HEK293 (cell line): ENCODE measurements around the gene ZNF524.

ENCODE experiments used
- PRDM2 ChIP-seq: fragments of 450-650 bp; formaldehyde crosslinking; IDR thresholded peaks from 2 replicates; pipeline ENCODE4 v1.5.1; 2016; ENCODE audit warnings: missing biosample characterization, missing genetic modification characterization, borderline replicate concordance
- SP2 ChIP-seq: fragments of 450-650 bp; formaldehyde crosslinking; IDR thresholded peaks from 2 replicates; pipeline ENCODE4 v1.5.1; 2016; ENCODE audit warnings: missing biosample characterization, missing genetic modification characterization
- SP3 ChIP-seq: fragments of 450-650 bp; formaldehyde crosslinking; IDR thresholded peaks from 2 replicates; pipeline ENCODE4 v1.5.1; 2016; ENCODE audit warnings: missing biosample characterization, missing genetic modification characterization
- SP7 ChIP-seq: fragments of 450-650 bp; formaldehyde crosslinking; IDR thresholded peaks from 2 replicates; pipeline ENCODE4 v1.5.1; 2016; ENCODE audit warnings: missing biosample characterization, missing genetic modification characterization
- ZIC2 ChIP-seq: fragments of 450-650 bp; formaldehyde crosslinking; IDR thresholded peaks from 2 replicates; pipeline ENCODE4 v1.5.1; 2016; ENCODE audit warnings: missing biosample characterization, missing genetic modification characterization
- ZNF19 ChIP-seq: fragments of 450-650 bp; formaldehyde crosslinking; IDR thresholded peaks from 2 replicates; pipeline ENCODE4; 2016; ENCODE audit warnings: missing biosample characterization, missing genetic modification characterization, low read depth
- ZNF214 ChIP-seq: fragments of 450-650 bp; formaldehyde crosslinking; IDR thresholded peaks from 2 replicates; pipeline ENCODE4 v1.5.1; 2017; ENCODE audit warnings: missing biosample characterization, mild to moderate bottlenecking, missing genetic modification characterization, borderline replicate concordance
- ZNF292 ChIP-seq: fragments of 450-650 bp; formaldehyde crosslinking; IDR thresholded peaks from 2 replicates; pipeline ENCODE4 v1.5.1; 2016; ENCODE audit warnings: low read depth, missing biosample characterization, missing genetic modification characterization, borderline replicate concordance
- ZNF335 ChIP-seq: fragments of 450-650 bp; formaldehyde crosslinking; conservative IDR thresholded peaks from 2 replicates; pipeline ENCODE4 v1.5.1; 2016; ENCODE audit warnings: missing biosample characterization, missing genetic modification characterization
- ZNF354C ChIP-seq: fragments of 450-650 bp; formaldehyde crosslinking; IDR thresholded peaks from 2 replicates; pipeline ENCODE4 v1.5.1; 2016; ENCODE audit warnings: missing biosample characterization, missing genetic modification characterization, low read depth, borderline replicate concordance
- ZNF529 ChIP-seq: fragments of 450-650 bp; formaldehyde crosslinking; IDR thresholded peaks from 2 replicates; pipeline ENCODE4 v1.5.1; 2017; ENCODE audit warnings: missing genetic modification characterization, missing biosample characterization; ENCODE audit not compliant: insufficient replicate concordance
- ZNF548 ChIP-seq: fragments of 450-650 bp; formaldehyde crosslinking; IDR thresholded peaks from 2 replicates; pipeline ENCODE4 v1.5.1; 2016; ENCODE audit warnings: missing biosample characterization, missing genetic modification characterization
- ZNF610 ChIP-seq: fragments of 450-650 bp; formaldehyde crosslinking; IDR thresholded peaks from 2 replicates; pipeline ENCODE4 v1.5.1; 2016; ENCODE audit warnings: missing biosample characterization, missing genetic modification characterization, borderline replicate concordance
- ZNF654 ChIP-seq: fragments of 450-650 bp; formaldehyde crosslinking; IDR thresholded peaks from 2 replicates; pipeline ENCODE4 v1.5.1; 2016; ENCODE audit warnings: low read depth, missing biosample characterization, missing genetic modification characterization
- ZNF692 ChIP-seq: fragments of 450-650 bp; formaldehyde crosslinking; IDR thresholded peaks from 2 replicates; pipeline ENCODE4 v1.5.1; 2016; ENCODE audit warnings: missing biosample characterization, missing genetic modification characterization
- ZNF777 ChIP-seq: fragments of 450-650 bp; formaldehyde crosslinking; IDR thresholded peaks from 2 replicates; pipeline ENCODE4 v1.5.1; 2017; ENCODE audit warnings: missing biosample characterization, missing genetic modification characterization, borderline replicate concordance
- ZNF843 ChIP-seq: fragments of 450-650 bp; formaldehyde crosslinking; IDR thresholded peaks from 2 replicates; pipeline ENCODE4 v1.5.1; 2016; ENCODE audit warnings: missing biosample characterization, missing genetic modification characterization
- TF ChIP-seq, protein P1 (sequence below): IDR thresholded peaks from 2 replicates; pipeline ENCODE4 v1.6.1; 2011; ENCODE audit warnings: mild to moderate bottlenecking, low read depth, low read length, borderline replicate concordance
- TF ChIP-seq, protein P2 (sequence below): fragments of 450-650 bp; formaldehyde crosslinking; IDR thresholded peaks from 2 replicates; pipeline ENCODE4 v1.5.1; 2016; ENCODE audit warnings: missing biosample characterization, missing genetic modification characterization
- TF ChIP-seq, protein P3 (sequence below): fragments of 450-650 bp; formaldehyde crosslinking; IDR thresholded peaks from 2 replicates; pipeline ENCODE4 v1.5.1; 2016; ENCODE audit warnings: missing biosample characterization, missing genetic modification characterization
- TF ChIP-seq, protein P4 (sequence below): fragments of 450-650 bp; formaldehyde crosslinking; IDR thresholded peaks from 2 replicates; pipeline ENCODE4 v1.5.1; 2017; ENCODE audit warnings: missing biosample characterization, missing genetic modification characterization

Gene ZNF524

GRCh38 chr19:55647732-55648584, 47.9 kb downstream of the ZNF524 start, which contains the start of gene CCDC106 (continued):
- no peak; the same call in none of the 2 replicates for TF ChIP-seq SP2 (tag by site-specific recombination)
- TF ChIP-seq, protein P1, sequence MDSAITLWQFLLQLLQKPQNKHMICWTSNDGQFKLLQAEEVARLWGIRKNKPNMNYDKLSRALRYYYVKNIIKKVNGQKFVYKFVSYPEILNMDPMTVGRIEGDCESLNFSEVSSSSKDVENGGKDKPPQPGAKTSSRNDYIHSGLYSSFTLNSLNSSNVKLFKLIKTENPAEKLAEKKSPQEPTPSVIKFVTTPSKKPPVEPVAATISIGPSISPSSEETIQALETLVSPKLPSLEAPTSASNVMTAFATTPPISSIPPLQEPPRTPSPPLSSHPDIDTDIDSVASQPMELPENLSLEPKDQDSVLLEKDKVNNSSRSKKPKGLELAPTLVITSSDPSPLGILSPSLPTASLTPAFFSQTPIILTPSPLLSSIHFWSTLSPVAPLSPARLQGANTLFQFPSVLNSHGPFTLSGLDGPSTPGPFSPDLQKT, result no peak
- TF ChIP-seq, protein P2, sequence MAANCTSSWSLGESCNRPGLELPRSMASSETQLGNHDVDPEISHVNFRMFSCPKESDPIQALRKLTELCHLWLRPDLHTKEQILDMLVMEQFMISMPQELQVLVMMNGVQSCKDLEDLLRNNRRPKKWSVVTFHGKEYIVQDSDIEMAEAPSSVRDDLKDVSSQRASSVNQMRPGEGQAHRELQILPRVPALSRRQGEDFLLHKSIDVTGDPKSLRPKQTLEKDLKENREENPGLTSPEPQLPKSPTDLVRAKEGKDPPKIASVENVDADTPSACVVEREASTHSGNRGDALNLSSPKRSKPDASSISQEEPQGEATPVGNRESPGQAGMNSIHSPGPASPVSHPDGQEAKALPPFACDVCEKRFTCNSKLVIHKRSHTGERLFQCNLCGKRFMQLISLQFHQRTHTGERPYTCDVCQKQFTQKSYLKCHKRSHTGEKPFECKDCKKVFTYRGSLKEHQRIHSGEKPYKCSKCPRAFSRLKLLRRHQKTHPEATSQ (tag by site-specific recombination), result no peak
- TF ChIP-seq, protein P3, sequence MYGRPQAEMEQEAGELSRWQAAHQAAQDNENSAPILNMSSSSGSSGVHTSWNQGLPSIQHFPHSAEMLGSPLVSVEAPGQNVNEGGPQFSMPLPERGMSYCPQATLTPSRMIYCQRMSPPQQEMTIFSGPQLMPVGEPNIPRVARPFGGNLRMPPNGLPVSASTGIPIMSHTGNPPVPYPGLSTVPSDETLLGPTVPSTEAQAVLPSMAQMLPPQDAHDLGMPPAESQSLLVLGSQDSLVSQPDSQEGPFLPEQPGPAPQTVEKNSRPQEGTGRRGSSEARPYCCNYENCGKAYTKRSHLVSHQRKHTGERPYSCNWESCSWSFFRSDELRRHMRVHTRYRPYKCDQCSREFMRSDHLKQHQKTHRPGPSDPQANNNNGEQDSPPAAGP (tag by site-specific recombination), result 0 out of 2 replicates have a peak, but pooled peaks have one; percentile 53
- TF ChIP-seq ZNF843, result peak; percentile 16; the same call in 1 of the 2 replicates
- no peak for TF ChIP-seq ZNF354C (tag by site-specific recombination)
- no peak for TF ChIP-seq ZNF19
- TF ChIP-seq ZNF610, result no peak; the same call in 1 of the 2 replicates
- no peak for TF ChIP-seq ZNF777
- no peak for TF ChIP-seq ZNF654 (tag by site-specific recombination)
- TF ChIP-seq PRDM2, result no peak
- TF ChIP-seq ZIC2 (tag by site-specific recombination), result peak; percentile 37; the same call in 1 of the 2 replicates
- TF ChIP-seq, protein P4, sequence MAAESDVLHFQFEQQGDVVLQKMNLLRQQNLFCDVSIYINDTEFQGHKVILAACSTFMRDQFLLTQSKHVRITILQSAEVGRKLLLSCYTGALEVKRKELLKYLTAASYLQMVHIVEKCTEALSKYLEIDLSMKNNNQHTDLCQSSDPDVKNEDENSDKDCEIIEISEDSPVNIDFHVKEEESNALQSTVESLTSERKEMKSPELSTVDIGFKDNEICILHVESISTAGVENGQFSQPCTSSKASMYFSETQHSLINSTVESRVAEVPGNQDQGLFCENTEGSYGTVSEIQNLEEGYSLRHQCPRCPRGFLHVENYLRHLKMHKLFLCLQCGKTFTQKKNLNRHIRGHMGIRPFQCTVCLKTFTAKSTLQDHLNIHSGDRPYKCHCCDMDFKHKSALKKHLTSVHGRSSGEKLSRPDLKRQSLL (tag by site-specific recombination), result no peak
- TF ChIP-seq SP3, result peak; percentile 59; the same call in 1 of the 2 replicates
- peak; percentile 76 for TF ChIP-seq ZNF335
- peak; percentile 83 for TF ChIP-seq ZNF692 (tag by site-specific recombination)
- no peak for TF ChIP-seq ZNF529 (tag by site-specific recombination)
- no peak for TF ChIP-seq ZNF292
- no peak for TF ChIP-seq ZNF214 (tag by site-specific recombination)
- peak; percentile 82 for TF ChIP-seq SP7
- no peak for TF ChIP-seq ZNF548
